Transverse colon (tissue), 4 donors: ENCODE measurements around the gene ABCB11.

Experiments used
- CTCF ChIP-seq, 5 experiments: fragments of 200-600 bp in 3 of 5; fragments of 450-650 bp in 2 of 5; sonication (generic) in 3 of 5; IDR thresholded peaks; 1 replicate in 2 of 5; 2 replicates in 3 of 5; pipeline ENCODE4 v1.5.1; 2016 to 2017; ENCODE audit warnings: antibody characterized with exemption in 5 of 5, inconsistent platforms in 3 of 5, mild to moderate bottlenecking in 2 of 5, moderate library complexity in 1 of 5
- EP300 ChIP-seq: sonication (generic); formaldehyde crosslinking; IDR thresholded peaks from one replicate; pipeline ENCODE4 v1.6.1; 2017; ENCODE audit warnings: antibody characterized with exemption, low read depth
- POLR2A ChIP-seq: fragments of 450-650 bp; IDR thresholded peaks from one replicate; pipeline ENCODE4 v1.6.1; 2016; ENCODE audit warnings: antibody characterized with exemption, mild to moderate bottlenecking, moderate library complexity
- POLR2AphosphoS5 ChIP-seq, 3 donors: sonication (generic); formaldehyde crosslinking; IDR thresholded peaks; one replicate each; pipeline ENCODE4 v1.6.1; 2016; ENCODE audit warnings: antibody characterized with exemption in 3 of 3

GRCh38 chr2:168912901-168913369 lies 118.2 kb downstream of the ABCB11 start:
- no peak for TF ChIP-seq POLR2AphosphoS5 (IDR thresholded peaks at IDR 0.05)
- TF ChIP-seq CTCF (IDR thresholded peaks at IDR 0.05), result no peak
- no peak for TF ChIP-seq POLR2A
- TF ChIP-seq EP300, result no peak
